GM12801 (cell line): ENCODE data around the gene CUTA.

ENCODE experiments used
- TF ChIP-seq, protein P1 (sequence below): IDR thresholded peaks from one replicate; pipeline ENCODE4 v1.5.1; 2011; ENCODE audit warnings: control low read depth; ENCODE audit not compliant: insufficient read length; ENCODE audit errors: extremely low read depth

CUTA gene

DNA sequence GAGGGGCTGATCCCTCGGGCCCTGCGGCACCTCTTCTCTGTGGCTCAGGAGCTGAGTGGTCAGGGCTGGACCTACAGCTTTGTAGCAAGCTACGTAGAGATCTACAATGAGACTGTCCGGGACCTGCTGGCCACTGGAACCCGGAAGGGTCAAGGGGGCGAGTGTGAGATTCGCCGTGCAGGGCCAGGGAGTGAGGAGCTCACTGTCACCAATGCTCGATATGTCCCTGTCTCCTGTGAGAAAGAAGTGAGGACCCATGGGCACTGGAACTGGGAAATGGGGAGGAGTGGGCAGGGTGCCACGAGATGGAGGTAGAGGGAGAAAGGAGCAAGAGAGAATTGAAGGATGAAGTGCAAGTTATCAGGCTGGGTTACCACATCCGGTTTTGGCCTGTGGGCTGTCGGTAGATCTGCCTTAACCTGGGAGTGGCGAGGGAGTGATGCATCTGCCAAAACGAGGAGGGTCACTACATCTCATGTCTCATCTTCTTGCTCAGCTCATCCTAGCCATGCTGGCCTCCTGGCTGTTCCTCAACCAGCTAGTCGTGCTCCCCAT lies 12.4 kb downstream of the CUTA start:
- TF ChIP-seq, protein P1, sequence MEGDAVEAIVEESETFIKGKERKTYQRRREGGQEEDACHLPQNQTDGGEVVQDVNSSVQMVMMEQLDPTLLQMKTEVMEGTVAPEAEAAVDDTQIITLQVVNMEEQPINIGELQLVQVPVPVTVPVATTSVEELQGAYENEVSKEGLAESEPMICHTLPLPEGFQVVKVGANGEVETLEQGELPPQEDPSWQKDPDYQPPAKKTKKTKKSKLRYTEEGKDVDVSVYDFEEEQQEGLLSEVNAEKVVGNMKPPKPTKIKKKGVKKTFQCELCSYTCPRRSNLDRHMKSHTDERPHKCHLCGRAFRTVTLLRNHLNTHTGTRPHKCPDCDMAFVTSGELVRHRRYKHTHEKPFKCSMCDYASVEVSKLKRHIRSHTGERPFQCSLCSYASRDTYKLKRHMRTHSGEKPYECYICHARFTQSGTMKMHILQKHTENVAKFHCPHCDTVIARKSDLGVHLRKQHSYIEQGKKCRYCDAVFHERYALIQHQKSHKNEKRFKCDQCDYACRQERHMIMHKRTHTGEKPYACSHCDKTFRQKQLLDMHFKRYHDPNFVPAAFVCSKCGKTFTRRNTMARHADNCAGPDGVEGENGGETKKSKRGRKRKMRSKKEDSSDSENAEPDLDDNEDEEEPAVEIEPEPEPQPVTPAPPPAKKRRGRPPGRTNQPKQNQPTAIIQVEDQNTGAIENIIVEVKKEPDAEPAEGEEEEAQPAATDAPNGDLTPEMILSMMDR, result no peak

DNA sequence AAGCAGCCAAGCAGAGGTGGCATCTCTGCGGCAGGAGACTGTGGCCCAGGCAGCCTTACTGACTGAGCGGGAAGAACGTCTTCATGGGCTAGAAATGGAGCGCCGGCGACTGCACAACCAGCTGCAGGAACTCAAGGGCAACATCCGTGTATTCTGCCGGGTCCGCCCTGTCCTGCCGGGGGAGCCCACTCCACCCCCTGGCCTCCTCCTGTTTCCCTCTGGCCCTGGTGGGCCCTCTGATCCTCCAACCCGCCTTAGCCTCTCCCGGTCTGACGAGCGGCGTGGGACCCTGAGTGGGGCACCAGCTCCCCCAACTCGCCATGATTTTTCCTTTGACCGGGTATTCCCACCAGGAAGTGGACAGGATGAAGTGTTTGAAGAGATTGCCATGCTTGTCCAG lies 13.0 kb downstream of the CUTA start:
- TF ChIP-seq, protein P1, result no peak

DNA sequence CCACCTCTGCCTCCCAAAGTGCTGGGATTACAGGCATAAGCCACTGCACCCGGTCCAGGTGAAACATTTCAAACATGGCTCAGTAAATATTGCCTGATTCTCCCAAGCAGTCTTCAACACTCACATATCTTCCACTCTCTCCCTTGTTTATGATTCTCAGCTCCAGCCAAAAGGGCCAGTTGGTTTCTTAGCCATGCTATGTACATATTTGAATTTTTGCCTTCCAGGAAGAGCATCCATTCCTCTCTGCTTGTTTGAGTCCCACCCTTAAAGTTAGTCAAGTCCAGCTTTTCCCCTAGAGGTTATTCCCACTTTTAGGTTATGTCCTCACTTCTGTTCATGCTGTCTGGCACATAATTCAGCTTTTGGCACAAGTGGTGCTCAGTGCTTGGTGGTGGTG lies 20.4 kb downstream of the CUTA start:
- TF ChIP-seq, protein P1, result no peak

GRCh38 chr6:33392979-33393378 lies 24.9 kb downstream of the CUTA start:
- TF ChIP-seq, protein P1, result no peak

GRCh38 chr6:33392595-33392948 lies 25.3 kb downstream of the CUTA start:
- TF ChIP-seq, protein P1, result no peak

DNA sequence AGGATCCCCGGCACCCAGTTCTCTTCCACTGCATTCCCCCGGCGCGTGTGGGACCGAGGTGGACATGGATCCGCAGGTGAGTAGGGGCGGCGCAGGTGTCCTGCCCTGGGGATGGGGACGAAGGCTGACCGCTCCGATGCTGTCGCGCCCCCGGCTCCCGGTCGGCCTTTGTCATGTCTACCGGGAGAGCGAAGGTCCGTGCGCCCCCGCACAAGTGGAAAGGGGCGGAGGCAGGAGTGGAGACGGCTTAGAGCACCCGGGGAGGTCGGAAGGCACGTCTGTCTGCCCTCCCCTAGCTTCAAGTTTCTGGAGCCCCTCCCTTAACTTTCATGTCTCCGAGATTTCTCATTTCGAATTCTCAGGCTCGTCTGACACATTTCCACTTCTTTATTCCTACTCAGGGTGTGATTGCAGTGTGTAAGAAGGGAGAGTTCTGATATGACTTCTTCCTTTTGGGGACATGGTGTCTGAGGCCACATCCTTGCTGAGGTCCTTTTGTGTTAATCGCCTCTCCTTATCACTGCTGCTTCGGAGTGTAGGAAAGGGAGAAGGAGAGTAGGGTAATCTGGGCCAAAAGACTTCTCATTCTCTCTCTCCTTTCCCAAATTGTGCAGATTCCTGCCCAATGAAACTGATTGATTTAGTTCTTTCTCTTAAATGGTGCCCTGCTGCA lies 25.8 kb downstream of the CUTA start:
- TF ChIP-seq, protein P1, result no peak

GRCh38 chr6:33391278-33391921 lies 26.5 kb downstream of the CUTA start, which contains the start of gene KIFC1:
TSS of gene KIFC1 (plus strand) at chr6:33391823. CDS start at chr6:33391986, 163 bp downstream.
- TF ChIP-seq, protein P1, result peak; percentile 65
